A673 (cell line): Measurements from ENCODE around the gene PCBP3. TPM values are rescaled to one million over a fixed set of nuclear protein-coding genes. Genes with fewer than 3 reads are reported as not detected.

Experiments
- BruUV-seq: library from RNA; stranded (reverse); fragments of 400-500 nt; replicated peaks from 2 replicates; lab custom pipeline; 2021; lab: Mats Ljungman, UMichigan
- CTCF ChIA-PET: fragments of 300-600 bp; sonication (Branson Sonifier 250); formaldehyde crosslinking; loops from one replicate; lab custom pipeline; 2022; ENCODE audit warnings: antibody characterized with exemption; lab: Charles Lee
- POLR2A ChIA-PET: fragments of 300-600 bp; sonication (Branson Sonifier 250); formaldehyde crosslinking; loops from one replicate; lab custom pipeline; 2022; ENCODE audit warnings: antibody characterized with exemption; ENCODE audit not compliant: low non-redundant PET; lab: Charles Lee
- DNase-seq: peaks from one replicate; pipeline ENCODE4 v3.0.0-alpha.2; 2015; ENCODE audit warnings: low spot score
- H3K27ac ChIP-seq: fragments of 200-600 bp; sonication (generic); 2 replicates; pipeline ENCODE4 v1.5.1; 2016; ENCODE audit warnings: mixed run types, low read depth, mild to moderate bottlenecking, mixed read lengths, antibody characterized with exemption, low read length; ENCODE audit not compliant: poor library complexity, severe bottlenecking
- H3K27me3 ChIP-seq: fragments of 200-600 bp; sonication (generic); replicated peaks from 2 replicates; pipeline ENCODE4 v1.6.1; 2017; ENCODE audit warnings: mixed run types, low read depth, mild to moderate bottlenecking, mixed read lengths, antibody characterized with exemption, low read length; ENCODE audit not compliant: insufficient read depth, poor library complexity
- H3K36me3 ChIP-seq: fragments of 200-600 bp; sonication (generic); 2 replicates; pipeline ENCODE4 v1.6.1; 2016; ENCODE audit warnings: mixed run types, mild to moderate bottlenecking, mixed read lengths, antibody characterized with exemption, low read length; ENCODE audit not compliant: insufficient read depth, poor library complexity, severe bottlenecking
- H3K4me1 ChIP-seq: fragments of 200-600 bp; sonication (generic); 2 replicates; pipeline ENCODE4 v1.6.1; 2017; ENCODE audit warnings: mixed run types, mild to moderate bottlenecking, mixed read lengths, antibody characterized with exemption, low read length; ENCODE audit not compliant: insufficient read depth, poor library complexity, severe bottlenecking
- H3K4me3 ChIP-seq: fragments of 200-600 bp; sonication (generic); 2 replicates; pipeline ENCODE4 v1.5.1; 2016; ENCODE audit warnings: low read depth, mixed run types, mild to moderate bottlenecking, mixed read lengths, low read length; ENCODE audit not compliant: poor library complexity, severe bottlenecking
- H3K9me3 ChIP-seq: fragments of 200-600 bp; sonication (generic); 2 replicates; pipeline ENCODE4 v1.6.1; 2016; ENCODE audit warnings: mixed run types, low read depth, mild to moderate bottlenecking, mixed read lengths, antibody characterized with exemption, low read length; ENCODE audit not compliant: poor library complexity, severe bottlenecking
- EZH2 ChIP-seq: fragments of 200-600 bp; sonication (generic); IDR thresholded peaks from 2 replicates; pipeline ENCODE4 v1.6.1; 2017; ENCODE audit warnings: borderline replicate concordance, low read depth, mild to moderate bottlenecking, mixed read lengths, antibody characterized with exemption, low read length; ENCODE audit not compliant: poor library complexity, severe bottlenecking
- intact Hi-C: fragments of 100-400 bp; cut with micrococcal nuclease; formaldehyde crosslinking; loops from one replicate; pipeline ENCODE4 v1.10.0; 2022; ENCODE audit not compliant: unreplicated experiment
- total RNA-seq: library from RNA; stranded (reverse); gene quantifications from 2 replicates; pipeline ENCODE4 v1.2.3, GENCODE V29; 2021
- TF ChIP-seq, protein P1 (sequence below): fragments of 300-800, 200-600 bp; sonication (generic); conservative IDR thresholded peaks from 2 replicates; pipeline ENCODE4 v1.5.1; 2017; ENCODE audit warnings: low read depth, mild to moderate bottlenecking, antibody characterized with exemption, low read length, moderate library complexity, mixed read lengths

Gene PCBP3
- total RNA-seq, 1 experiment from 2014 or later = 25.6 TPM

DNA sequence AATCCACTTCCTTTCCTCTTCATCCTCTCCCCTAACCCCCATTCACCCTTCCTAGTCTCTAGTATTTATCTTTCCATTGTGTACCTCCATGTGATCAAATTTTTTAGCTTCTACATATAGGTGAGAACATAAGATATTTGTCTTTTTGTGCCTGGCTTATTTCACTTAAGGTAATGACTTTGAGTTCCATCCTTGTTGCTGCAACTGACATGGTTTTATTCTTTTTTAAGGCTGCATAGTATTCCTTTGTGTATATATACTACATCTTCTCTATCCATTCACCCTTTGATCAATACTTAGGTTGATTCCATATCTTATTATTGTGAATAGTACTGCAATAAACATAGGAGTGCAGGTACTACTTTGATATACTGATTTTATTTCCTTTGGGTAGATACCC lies 128.7 kb downstream of the PCBP3 start:
- intact Hi-C loops = no loop called here
- POLR2A ChIA-PET = no interaction called here
- no TSS peak for BruUV-seq
- no peaks in the 10 kb centered on the region for H3K36me3 ChIP-seq
- DNase-seq = no peak
- H3K4me3 ChIP-seq = no peak overlapping the region
- peaks cover 17% of the 10 kb centered on the region for H3K9me3 ChIP-seq
- CTCF ChIA-PET = no interaction called here
- TF ChIP-seq EZH2 = no peak
- TF ChIP-seq, protein P1, sequence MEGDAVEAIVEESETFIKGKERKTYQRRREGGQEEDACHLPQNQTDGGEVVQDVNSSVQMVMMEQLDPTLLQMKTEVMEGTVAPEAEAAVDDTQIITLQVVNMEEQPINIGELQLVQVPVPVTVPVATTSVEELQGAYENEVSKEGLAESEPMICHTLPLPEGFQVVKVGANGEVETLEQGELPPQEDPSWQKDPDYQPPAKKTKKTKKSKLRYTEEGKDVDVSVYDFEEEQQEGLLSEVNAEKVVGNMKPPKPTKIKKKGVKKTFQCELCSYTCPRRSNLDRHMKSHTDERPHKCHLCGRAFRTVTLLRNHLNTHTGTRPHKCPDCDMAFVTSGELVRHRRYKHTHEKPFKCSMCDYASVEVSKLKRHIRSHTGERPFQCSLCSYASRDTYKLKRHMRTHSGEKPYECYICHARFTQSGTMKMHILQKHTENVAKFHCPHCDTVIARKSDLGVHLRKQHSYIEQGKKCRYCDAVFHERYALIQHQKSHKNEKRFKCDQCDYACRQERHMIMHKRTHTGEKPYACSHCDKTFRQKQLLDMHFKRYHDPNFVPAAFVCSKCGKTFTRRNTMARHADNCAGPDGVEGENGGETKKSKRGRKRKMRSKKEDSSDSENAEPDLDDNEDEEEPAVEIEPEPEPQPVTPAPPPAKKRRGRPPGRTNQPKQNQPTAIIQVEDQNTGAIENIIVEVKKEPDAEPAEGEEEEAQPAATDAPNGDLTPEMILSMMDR = no peak
- H3K27me3 ChIP-seq = no peaks in the 10 kb centered on the region
- peaks cover 10% of the 10 kb centered on the region for H3K4me1 ChIP-seq
- H3K27ac ChIP-seq = no peak overlapping the region

GRCh38 chr21:45774291-45774690 lies 130.8 kb downstream of the PCBP3 start:
- Histone ChIP-seq H3K9me3 (peaks cover 28% of the 10 kb centered on the region), H3K27ac (no peak overlapping the region), H3K27me3 (no peaks in the 10 kb centered on the region), H3K4me3 (no peak overlapping the region), H3K36me3 (no peaks in the 10 kb centered on the region), H3K4me1 (peaks cover 4% of the 10 kb centered on the region)
- TF ChIP-seq, protein P1 = no peak
- no peak for TF ChIP-seq EZH2
- intact Hi-C loops = no loop called here
- no peak for DNase-seq
- CTCF ChIA-PET = no interaction called here
- POLR2A ChIA-PET = interaction anchor here (0.7 kb wide), 1 partner anchor 19 kb away, joined by 4 read pairs; no protein-coding TSS in a partner anchor
- BruUV-seq = no TSS peak

DNA sequence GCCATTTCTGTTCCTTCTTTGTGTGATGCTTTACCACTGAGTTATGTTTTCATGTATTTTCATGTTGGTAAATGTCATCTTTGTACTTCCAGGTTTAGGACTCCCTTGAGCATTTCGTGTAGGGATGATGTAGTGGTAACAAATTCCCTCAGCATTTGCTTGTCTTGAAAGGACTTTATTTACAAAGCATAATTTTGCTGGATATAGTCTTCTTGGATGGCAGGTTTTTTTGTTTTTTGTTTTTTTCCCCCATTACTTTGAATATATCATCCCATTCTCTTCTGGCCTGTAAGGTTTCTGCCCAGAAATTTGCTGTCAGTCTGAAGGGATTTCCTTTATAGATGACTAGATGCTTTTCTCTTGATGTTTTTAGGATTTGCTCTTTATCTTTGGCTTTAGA lies 133.4 kb downstream of the PCBP3 start:
- DNase-seq = no peak
- ChIA-PET POLR2A (no interaction called here), CTCF (no interaction called here)
- Histone ChIP-seq H3K27me3 (no peaks in the 10 kb centered on the region), H3K4me1 (no peaks in the 10 kb centered on the region), H3K27ac (no peak overlapping the region), H3K4me3 (no peak overlapping the region), H3K36me3 (no peaks in the 10 kb centered on the region), H3K9me3 (peaks cover 28% of the 10 kb centered on the region)
- intact Hi-C loops = no loop called here
- TF ChIP-seq, protein P1 = no peak
- TF ChIP-seq EZH2 = no peak
- BruUV-seq = no TSS peak
